GM12878 (cell line): ENCODE measurements around the gene CMC4. TPM values are rescaled to one million over a fixed set of nuclear protein-coding genes. Genes with fewer than 3 reads are reported as not detected.

Experiments
- BCL11A ChIP-seq: IDR thresholded peaks from 2 replicates; pipeline ENCODE4 v1.6.1; 2011; ENCODE audit warnings: low read depth, low read length
- BRCA1 ChIP-seq: IDR thresholded peaks from 2 replicates; pipeline ENCODE4 v1.6.1; 2011; ENCODE audit warnings: low read depth, low read length, improper control_type of control experiment
- CBX5 ChIP-seq: sonication (generic); IDR thresholded peaks from 2 replicates; pipeline ENCODE4 v1.6.1; 2016; ENCODE audit warnings: low read depth, moderate library complexity, mild to moderate bottlenecking, inconsistent platforms
- CEBPB ChIP-seq, 2 experiments: fragments of 150-350 bp in 1 of 2; IDR thresholded peaks; 2 replicates each; pipeline ENCODE4 v1.6.1; 2012 to 2014; ENCODE audit warnings: low read depth in 2 of 2, low read length in 2 of 2, borderline replicate concordance in 1 of 2, inconsistent platforms in 1 of 2
- EZH2 ChIP-seq: IDR thresholded peaks from 2 replicates; pipeline ENCODE4 v1.6.1; 2012; ENCODE audit warnings: low read depth, mild to moderate bottlenecking, control low read depth, inconsistent platforms, low read length, borderline replicate concordance; ENCODE audit not compliant: control insufficient read depth
- FOS ChIP-seq: IDR thresholded peaks from 3 replicates; pipeline ENCODE4 v1.6.1; 2011; ENCODE audit warnings: borderline replicate concordance; ENCODE audit not compliant: insufficient read length; ENCODE audit errors: extremely low read depth
- GABPA ChIP-seq: IDR thresholded peaks from 2 replicates; pipeline ENCODE4 v1.6.1; 2014; ENCODE audit warnings: antibody characterized with exemption, low read depth, mild to moderate bottlenecking, inconsistent platforms
- GATAD2B ChIP-seq: fragments of 450-650 bp; conservative IDR thresholded peaks from 2 replicates; pipeline ENCODE4 v1.6.1; 2017; ENCODE audit warnings: low read depth, mild to moderate bottlenecking, moderate library complexity
- HCFC1 ChIP-seq: fragments of 150-350 bp; IDR thresholded peaks from 2 replicates; pipeline ENCODE4 v1.6.1; 2014; ENCODE audit warnings: low read length
- HDGF ChIP-seq: fragments of 450-650 bp; IDR thresholded peaks from 2 replicates; pipeline ENCODE4 v1.6.1; 2016; ENCODE audit warnings: antibody characterized with exemption
- IKZF2 ChIP-seq, 2 experiments: fragments of 450-650 bp; IDR thresholded peaks; 2 replicates each; pipeline ENCODE4 v1.6.1; 2017; ENCODE audit warnings: mild to moderate bottlenecking in 2 of 2, moderate library complexity in 2 of 2
- JUNB ChIP-seq: IDR thresholded peaks from 2 replicates; pipeline ENCODE4 v1.6.1; 2016; ENCODE audit warnings: antibody characterized with exemption, mild to moderate bottlenecking
- LARP7 ChIP-seq: fragments of 450-650 bp; IDR thresholded peaks from 2 replicates; pipeline ENCODE4 v1.6.1; 2017; ENCODE audit warnings: mild to moderate bottlenecking
- NFYB ChIP-seq: IDR thresholded peaks from 2 replicates; pipeline ENCODE4 v1.6.1; 2011; ENCODE audit warnings: low read depth, mild to moderate bottlenecking, low read length, improper control_type of control experiment, moderate library complexity; ENCODE audit not compliant: insufficient read depth
- NR2C1 ChIP-seq: fragments of 450-650 bp; IDR thresholded peaks from 2 replicates; pipeline ENCODE4 v1.6.1; 2017; ENCODE audit warnings: antibody characterized with exemption, mild to moderate bottlenecking, moderate library complexity
- PML ChIP-seq: IDR thresholded peaks from 2 replicates; pipeline ENCODE4 v1.6.1; 2012; ENCODE audit warnings: low read length, inconsistent platforms
- POLR2A ChIP-seq: IDR thresholded peaks from 2 replicates; pipeline ENCODE4 v1.6.1; 2011; ENCODE audit warnings: low read depth, mild to moderate bottlenecking, low read length
- SIX5 ChIP-seq: IDR thresholded peaks from 2 replicates; pipeline ENCODE4 v1.6.1; 2011; ENCODE audit warnings: mild to moderate bottlenecking, low read depth, low read length, moderate library complexity; ENCODE audit not compliant: severe bottlenecking
- SP1 ChIP-seq: IDR thresholded peaks from one replicate; pipeline ENCODE4 v1.6.1; 2011; ENCODE audit warnings: low read depth, low read length
- ZNF274 ChIP-seq: IDR thresholded peaks from one replicate; pipeline ENCODE4 v1.8.0; 2011; ENCODE audit not compliant: insufficient read length, insufficient read depth
- polyA plus RNA-seq, 11 experiments: library from polyadenylated mRNA; depleted of rRNA in 4 of 11; unstranded in 6 of 11; stranded (reverse) in 5 of 11; fragments of >200 nt; fragmentation: Nextera tagmentation in 4 of 11; fragmentation: Illumina TruSeq in 1 of 11; extraction: Ambion mirVana in 4 of 11; extraction: Trizol in 1 of 11; gene quantifications; 1 replicate in 1 of 11; 2 replicates in 10 of 11; pipeline versions ENCODE4 v1.2.1 to v1.2.3, GENCODE V29; 2011 to 2016; ENCODE audit warnings: inconsistent platforms in 2 of 11, missing spikeins in 2 of 11, low read depth in 1 of 11
- total RNA-seq, 4 experiments: library from RNA; depleted of rRNA in 3 of 4; stranded (reverse); fragments of >200 nt in 3 of 4; fragmentation: Illumina TruSeq in 1 of 4; extraction: Trizol in 1 of 4; gene quantifications; 2 replicates each; pipeline versions ENCODE4 v1.2.1 to v1.2.3, GENCODE V29; 2013 to 2021
- TF ChIP-seq, protein P1 (sequence below): fragments of 450-650 bp; IDR thresholded peaks from 2 replicates; pipeline ENCODE4 v1.6.1; 2014; ENCODE audit warnings: mild to moderate bottlenecking
- TF ChIP-seq, protein P2 (sequence below): fragments of 450-650 bp; IDR thresholded peaks from 2 replicates; pipeline ENCODE4 v1.6.1; 2016; ENCODE audit warnings: mild to moderate bottlenecking
- TF ChIP-seq, protein P3 (sequence below): fragments of 450-650 bp; formaldehyde crosslinking; IDR thresholded peaks from 2 replicates; pipeline ENCODE4 v1.4.0; 2022; ENCODE audit warnings: mild to moderate bottlenecking, moderate library complexity
- TF ChIP-seq, protein P4 (sequence below): IDR thresholded peaks from 2 replicates; pipeline ENCODE4 v1.6.1; 2011; ENCODE audit warnings: borderline replicate concordance, low read depth, mild to moderate bottlenecking, moderate library complexity, mixed read lengths, low read length; ENCODE audit not compliant: insufficient read depth; ENCODE audit errors: extremely low read length

Gene CMC4
- total and polyA plus RNA-seq, 10 of the 15 experiments (the other 5 are each of a cell fraction or from before 2014, with no cell fraction given): 5.8 to 36.4 (median 21.0) TPM

DNA sequence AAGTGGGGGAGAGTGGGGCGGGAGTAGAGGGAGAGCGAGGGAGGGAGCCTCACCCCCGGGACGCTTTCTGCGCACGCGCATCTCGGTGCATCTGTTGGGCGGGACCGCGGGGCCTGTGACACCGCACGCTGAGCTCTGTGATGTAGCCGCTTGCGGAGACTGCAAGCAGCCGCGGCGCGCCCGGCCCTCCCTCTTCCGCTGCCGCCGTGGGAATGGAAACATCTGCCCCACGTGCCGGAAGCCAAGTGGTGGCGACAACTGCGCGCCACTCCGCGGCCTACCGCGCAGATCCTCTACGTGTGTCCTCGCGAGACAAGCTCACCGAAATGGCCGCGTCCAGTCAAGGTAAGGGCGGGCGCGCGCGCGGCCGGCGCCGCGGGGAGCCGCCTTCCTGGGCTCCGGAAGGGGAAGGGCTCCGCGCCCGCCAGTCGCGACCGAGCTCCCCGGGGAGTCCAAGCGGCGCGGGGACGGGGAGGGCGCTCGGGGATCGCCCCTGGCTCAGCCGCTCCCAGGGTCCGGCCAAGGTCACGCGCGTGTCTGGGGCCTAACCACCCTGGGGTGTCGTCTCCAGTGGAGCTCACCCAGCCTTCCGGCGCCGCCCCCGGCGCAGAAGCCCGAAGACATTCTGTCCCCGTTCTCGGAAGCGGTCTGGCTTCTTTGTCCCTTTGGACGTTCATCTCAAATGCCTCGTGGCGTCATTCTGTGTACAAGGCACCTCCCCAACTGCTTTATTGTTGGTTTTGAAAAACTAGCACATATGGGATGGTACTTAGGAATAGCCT lies 44.0 kb downstream of the CMC4 start, which contains the start of gene FUNDC2 (continued):
- TF ChIP-seq SP1 (no peak), BRCA1 (peak; percentile 54; the same call in 1 of the 2 replicates), PML (peak; percentile 59; the same call in 1 of the 2 replicates), CEBPB (IDR thresholded peaks at IDR 0.05; ENCODE audit: borderline replicate concordance in 1 of 2, low read depth in 2 of 2, low read length in 2 of 2) (no peak), FOS (no peak), GATAD2B (peak; percentile 92), EZH2 (no peak), HCFC1 (peak; percentile 60), LARP7 (no peak), GABPA (no peak), CBX5 (no peak), NFYB (no peak), SIX5 (no peak), JUNB (no peak), NR2C1 (peak; percentile 29; the same call in 1 of the 2 replicates), BCL11A (0 out of 2 replicates have a peak, but pooled peaks have one; percentile 5), POLR2A (peak; percentile 88), ZNF274 (no peak), HDGF (no peak), IKZF2 (IDR thresholded peaks at IDR 0.05) (no peak)
- TF ChIP-seq, protein P1, sequence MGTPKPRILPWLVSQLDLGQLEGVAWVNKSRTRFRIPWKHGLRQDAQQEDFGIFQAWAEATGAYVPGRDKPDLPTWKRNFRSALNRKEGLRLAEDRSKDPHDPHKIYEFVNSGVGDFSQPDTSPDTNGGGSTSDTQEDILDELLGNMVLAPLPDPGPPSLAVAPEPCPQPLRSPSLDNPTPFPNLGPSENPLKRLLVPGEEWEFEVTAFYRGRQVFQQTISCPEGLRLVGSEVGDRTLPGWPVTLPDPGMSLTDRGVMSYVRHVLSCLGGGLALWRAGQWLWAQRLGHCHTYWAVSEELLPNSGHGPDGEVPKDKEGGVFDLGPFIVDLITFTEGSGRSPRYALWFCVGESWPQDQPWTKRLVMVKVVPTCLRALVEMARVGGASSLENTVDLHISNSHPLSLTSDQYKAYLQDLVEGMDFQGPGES: no peak
- TF ChIP-seq, protein P2, sequence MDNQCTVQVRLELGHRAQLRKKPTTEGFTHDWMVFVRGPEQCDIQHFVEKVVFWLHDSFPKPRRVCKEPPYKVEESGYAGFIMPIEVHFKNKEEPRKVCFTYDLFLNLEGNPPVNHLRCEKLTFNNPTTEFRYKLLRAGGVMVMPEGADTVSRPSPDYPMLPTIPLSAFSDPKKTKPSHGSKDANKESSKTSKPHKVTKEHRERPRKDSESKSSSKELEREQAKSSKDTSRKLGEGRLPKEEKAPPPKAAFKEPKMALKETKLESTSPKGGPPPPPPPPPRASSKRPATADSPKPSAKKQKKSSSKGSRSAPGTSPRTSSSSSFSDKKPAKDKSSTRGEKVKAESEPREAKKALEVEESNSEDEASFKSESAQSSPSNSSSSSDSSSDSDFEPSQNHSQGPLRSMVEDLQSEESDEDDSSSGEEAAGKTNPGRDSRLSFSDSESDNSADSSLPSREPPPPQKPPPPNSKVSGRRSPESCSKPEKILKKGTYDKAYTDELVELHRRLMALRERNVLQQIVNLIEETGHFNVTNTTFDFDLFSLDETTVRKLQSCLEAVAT: no peak
- TF ChIP-seq, protein P3, sequence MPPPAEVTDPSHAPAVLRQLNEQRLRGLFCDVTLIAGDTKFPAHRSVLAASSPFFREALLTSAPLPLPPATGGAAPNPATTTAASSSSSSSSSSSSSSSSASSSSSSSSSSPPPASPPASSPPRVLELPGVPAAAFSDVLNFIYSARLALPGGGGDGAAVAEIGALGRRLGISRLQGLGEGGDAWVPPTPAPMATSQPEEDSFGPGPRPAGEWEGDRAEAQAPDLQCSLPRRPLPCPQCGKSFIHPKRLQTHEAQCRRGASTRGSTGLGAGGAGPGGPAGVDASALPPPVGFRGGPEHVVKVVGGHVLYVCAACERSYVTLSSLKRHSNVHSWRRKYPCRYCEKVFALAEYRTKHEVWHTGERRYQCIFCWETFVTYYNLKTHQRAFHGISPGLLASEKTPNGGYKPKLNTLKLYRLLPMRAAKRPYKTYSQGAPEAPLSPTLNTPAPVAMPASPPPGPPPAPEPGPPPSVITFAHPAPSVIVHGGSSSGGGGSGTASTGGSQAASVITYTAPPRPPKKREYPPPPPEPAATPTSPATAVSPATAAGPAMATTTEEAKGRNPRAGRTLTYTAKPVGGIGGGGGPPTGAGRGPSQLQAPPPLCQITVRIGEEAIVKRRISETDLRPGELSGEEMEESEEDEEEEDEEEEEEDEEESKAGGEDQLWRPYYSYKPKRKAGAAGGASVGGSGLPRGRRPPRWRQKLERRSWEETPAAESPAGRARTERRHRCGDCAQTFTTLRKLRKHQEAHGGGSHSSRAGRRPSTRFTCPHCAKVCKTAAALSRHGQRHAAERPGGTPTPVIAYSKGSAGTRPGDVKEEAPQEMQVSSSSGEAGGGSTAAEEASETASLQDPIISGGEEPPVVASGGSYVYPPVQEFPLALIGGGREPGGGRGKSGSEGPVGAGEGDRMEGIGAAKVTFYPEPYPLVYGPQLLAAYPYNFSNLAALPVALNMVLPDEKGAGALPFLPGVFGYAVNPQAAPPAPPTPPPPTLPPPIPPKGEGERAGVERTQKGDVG: no peak
- TF ChIP-seq, protein P4, sequence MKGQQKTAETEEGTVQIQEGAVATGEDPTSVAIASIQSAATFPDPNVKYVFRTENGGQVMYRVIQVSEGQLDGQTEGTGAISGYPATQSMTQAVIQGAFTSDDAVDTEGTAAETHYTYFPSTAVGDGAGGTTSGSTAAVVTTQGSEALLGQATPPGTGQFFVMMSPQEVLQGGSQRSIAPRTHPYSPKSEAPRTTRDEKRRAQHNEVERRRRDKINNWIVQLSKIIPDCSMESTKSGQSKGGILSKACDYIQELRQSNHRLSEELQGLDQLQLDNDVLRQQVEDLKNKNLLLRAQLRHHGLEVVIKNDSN: peak; percentile 74
